Transverse colon (tissue), 4 donors: Measurements from ENCODE around the gene FARP1.

ENCODE experiments used
- EP300 ChIP-seq: sonication (generic); formaldehyde crosslinking; IDR thresholded peaks from one replicate; pipeline ENCODE4 v1.6.1; 2017; ENCODE audit warnings: antibody characterized with exemption, low read depth
- POLR2A ChIP-seq: fragments of 450-650 bp; IDR thresholded peaks from one replicate; pipeline ENCODE4 v1.6.1; 2016; ENCODE audit warnings: antibody characterized with exemption, mild to moderate bottlenecking, moderate library complexity
- POLR2AphosphoS5 ChIP-seq, 3 donors: sonication (generic); formaldehyde crosslinking; IDR thresholded peaks; one replicate each; pipeline ENCODE4 v1.6.1; 2016; ENCODE audit warnings: antibody characterized with exemption in 3 of 3
- TF ChIP-seq, protein P1 (sequence below), 5 experiments: fragments of 200-600 bp in 3 of 5; fragments of 450-650 bp in 2 of 5; sonication (generic) in 3 of 5; IDR thresholded peaks; 1 replicate in 2 of 5; 2 replicates in 3 of 5; pipeline ENCODE4 v1.5.1; 2016 to 2017; ENCODE audit warnings: antibody characterized with exemption in 5 of 5, inconsistent platforms in 3 of 5, mild to moderate bottlenecking in 2 of 5, moderate library complexity in 1 of 5

DNA sequence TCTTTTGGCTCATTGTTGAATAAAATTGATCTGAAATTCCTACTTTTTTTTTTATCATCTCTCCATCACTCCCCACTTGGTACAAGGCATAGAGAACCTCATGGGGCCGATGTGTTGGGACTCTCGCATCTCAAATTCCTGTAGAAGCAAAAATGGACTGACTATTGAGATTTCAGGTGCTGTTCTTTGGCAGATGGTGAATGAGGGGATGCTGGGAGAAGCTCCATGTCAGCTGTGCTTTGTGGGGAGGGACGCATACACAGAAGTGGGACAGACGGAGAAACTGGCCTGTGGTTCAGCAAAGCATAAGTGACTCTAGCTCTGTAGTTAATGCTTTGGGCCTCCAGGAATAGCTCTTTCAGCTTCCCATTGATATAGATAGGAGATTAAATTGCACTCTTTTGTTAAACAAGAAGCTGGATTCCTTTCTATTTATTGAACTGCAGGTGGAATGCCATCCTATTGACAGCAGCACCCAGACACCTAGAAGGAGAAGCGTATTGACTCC lies 228.7 kb downstream of the FARP1 start:
- TF ChIP-seq, protein P1, sequence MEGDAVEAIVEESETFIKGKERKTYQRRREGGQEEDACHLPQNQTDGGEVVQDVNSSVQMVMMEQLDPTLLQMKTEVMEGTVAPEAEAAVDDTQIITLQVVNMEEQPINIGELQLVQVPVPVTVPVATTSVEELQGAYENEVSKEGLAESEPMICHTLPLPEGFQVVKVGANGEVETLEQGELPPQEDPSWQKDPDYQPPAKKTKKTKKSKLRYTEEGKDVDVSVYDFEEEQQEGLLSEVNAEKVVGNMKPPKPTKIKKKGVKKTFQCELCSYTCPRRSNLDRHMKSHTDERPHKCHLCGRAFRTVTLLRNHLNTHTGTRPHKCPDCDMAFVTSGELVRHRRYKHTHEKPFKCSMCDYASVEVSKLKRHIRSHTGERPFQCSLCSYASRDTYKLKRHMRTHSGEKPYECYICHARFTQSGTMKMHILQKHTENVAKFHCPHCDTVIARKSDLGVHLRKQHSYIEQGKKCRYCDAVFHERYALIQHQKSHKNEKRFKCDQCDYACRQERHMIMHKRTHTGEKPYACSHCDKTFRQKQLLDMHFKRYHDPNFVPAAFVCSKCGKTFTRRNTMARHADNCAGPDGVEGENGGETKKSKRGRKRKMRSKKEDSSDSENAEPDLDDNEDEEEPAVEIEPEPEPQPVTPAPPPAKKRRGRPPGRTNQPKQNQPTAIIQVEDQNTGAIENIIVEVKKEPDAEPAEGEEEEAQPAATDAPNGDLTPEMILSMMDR (IDR thresholded peaks at IDR 0.05) = no peak
- no peak for TF ChIP-seq EP300
- TF ChIP-seq POLR2AphosphoS5 (IDR thresholded peaks at IDR 0.05) = no peak
- TF ChIP-seq POLR2A = no peak
